GM11168 (cell line): ENCODE measurements around the gene NXPE3.
"Not testable (repeated sequence)": the region's sequence is repeated elsewhere in the genome, so short reads cannot be mapped to it uniquely, and the experiment has no call there.

ENCODE experiments used
- in situ Hi-C: fragments of 300-500 bp; cut with MboI; formaldehyde crosslinking; loops from one replicate; pipeline ENCODE4 v1.12.0; 2022; ENCODE audit warnings: low sequenced_read_pairs; ENCODE audit not compliant: unreplicated experiment

Gene NXPE3

GRCh38 chr3:101848754-101849713 is 70.0 kb downstream of the NXPE3 start, which contains the start of gene NFKBIZ:
Gene NFKBIZ (plus strand): TSS chr3:101849514. CDS start chr3:101849629, 115 bp downstream.
- in situ Hi-C loops = no loop called here

DNA sequence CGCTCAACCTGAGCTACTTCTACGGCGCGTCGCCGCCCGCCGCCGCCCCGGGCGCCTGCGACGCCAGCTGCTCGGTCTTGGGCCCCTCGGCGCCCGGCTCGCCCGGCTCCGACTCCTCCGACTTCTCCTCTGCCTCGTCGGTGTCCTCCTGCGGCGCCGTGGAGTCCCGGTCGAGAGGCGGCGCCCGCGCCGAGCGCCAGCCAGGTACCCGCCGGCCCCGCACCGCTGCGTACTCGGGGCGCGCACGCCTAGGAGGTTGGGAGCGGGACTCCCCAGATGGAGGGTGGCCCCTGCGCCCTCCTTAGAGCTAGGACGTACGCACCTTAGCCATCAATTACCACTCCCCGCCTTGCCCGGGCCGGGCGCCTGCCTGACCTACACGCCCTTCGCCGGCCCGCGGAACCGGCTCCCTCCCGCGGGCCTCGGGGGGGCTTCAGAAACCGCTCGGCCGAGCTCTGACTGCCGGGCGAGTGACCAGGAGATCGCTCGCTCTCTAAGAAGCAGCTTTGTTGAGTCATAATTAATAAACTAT is 70.8 kb downstream of the NXPE3 start:
- in situ Hi-C loops = no loop called here

DNA sequence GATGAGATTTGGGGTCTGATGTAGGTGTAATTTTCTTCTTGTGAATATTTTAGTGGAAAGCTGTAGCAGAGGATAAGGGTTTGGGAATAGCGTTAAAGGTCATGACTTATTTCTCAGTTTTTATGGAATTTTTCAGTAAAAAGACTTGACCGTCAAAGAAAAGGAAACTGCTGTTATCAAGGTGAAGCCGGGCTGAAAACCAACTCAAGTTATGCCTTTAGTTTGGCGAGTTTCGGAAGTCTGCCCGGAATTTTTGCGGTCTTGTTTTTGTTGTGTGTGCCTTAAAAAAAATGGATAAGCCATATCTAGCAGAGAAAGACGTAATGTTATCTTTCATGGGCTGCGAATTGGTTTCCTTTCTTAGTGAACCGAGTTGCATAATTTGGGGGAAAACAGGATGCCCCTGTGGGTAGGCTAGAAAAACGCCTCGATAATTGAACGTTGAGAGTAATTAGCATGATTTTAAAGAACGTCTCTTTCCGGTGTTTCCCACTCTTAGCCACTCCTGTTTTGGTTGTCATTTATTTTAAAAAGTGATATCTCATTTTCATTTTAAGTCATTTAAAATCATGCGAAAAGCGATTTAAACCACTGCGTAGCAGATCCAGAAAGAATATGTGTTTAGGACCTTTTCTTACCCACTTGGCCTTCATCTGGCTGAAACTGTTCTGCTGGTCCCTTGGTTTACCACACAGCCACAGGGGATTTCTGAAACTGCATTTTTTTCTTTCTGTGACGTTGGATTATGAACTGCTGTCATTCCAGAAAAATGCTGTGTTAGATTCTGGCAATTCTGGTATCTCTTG is 71.4 kb downstream of the NXPE3 start:
- in situ Hi-C loops = no loop called here

DNA sequence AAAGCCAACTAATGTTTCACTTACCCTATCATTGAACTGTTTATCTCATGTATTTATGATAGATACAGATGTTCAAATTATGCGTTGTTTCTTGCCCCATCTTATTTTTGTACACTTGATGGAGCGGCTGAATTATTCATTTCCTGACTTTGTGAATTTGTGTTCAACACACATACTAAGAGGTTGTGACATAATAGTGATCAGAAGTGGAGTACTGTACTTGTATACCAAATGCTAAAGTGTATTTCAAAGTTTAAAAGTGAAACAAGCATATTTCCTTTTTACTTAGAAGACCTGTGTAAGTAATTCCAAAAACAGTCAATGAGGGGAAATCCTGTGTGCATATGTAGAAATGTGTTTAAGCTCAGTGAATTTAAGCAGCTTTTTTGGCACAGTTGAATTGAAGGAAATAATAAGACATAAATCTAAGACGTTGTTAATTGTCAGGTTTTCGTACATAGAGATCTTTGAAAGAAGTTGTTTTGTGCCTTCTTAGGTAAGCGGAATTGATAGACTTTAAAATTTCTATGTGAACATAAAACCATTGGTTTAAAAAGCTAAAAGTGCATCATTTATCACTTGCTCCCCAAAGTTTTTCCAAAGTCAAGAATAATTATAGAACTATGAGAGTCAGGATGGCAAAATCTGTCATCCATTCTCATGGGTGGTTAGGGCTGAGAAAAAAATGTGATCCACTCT is 72.2 kb downstream of the NXPE3 start:
- in situ Hi-C loops = no loop called here

DNA sequence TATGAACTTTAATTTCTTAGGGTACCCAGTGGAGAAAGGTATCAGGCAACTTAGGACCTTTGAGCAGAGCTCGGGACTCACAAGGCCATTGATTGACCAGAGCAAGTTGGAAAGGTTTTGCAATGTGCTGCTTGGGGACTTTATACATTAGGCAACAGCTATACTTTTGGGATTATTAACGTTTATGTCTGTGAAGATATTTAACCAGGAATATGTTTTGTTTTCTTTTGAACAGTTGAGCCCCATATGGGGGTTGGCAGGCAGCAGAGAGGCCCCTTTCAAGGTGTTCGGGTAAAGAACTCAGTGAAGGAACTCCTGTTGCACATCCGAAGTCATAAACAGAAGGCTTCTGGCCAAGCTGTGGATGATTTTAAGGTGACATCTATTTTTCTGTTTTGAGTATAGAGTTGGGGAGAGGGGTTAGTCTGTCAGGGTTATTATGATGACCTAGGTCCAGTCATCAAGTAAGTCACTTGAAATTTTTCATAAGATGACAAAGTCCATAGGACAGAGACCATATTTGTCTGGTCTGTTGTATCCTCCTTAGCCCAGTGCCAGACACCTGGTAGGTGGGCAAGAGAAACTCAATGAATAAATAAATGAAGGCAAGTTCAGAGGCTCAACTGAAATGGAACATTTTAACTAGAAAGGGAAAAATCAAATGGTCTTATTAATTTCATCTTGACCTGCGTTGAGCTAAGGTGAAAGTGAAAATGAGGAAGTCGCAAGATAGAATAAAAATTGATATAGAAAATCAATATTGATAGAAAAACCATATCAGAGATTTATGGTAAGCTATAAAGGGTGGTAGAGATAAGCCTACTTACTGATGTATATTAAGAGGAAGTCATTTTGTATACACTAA is 73.1 kb downstream of the NXPE3 start:
- in situ Hi-C loops = no loop called here

- in situ Hi-C loops = no loop called here
These were observed 74.2 kb downstream of the NXPE3 start for GRCh38 chr3:101852983-101853840.

- in situ Hi-C loops = no loop called here
These were observed 75.0 kb downstream of the NXPE3 start for GRCh38 chr3:101853982-101854381.

- in situ Hi-C loops = no loop called here
These were observed 75.7 kb downstream of the NXPE3 start for GRCh38 chr3:101854608-101855304.

DNA sequence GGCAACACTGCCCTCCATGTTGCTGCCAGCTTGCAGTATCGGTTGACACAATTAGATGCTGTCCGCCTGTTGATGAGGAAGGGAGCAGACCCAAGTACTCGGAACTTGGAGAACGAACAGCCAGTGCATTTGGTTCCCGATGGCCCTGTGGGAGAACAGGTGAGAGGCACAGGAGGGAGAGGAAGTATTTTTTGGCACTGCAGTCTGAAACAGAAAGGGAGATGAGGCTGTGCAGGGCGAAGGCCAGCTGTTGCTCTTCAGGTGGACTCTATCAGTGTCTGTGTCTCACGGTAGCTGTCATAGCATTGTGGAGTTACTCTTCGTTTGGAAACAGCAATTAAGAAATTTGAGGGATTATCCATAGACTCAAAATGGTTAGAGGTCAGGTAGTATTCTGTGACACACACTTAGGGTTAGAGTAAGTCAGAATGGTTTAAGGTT is 78.3 kb downstream of the NXPE3 start:
- in situ Hi-C loops = no loop called here

DNA sequence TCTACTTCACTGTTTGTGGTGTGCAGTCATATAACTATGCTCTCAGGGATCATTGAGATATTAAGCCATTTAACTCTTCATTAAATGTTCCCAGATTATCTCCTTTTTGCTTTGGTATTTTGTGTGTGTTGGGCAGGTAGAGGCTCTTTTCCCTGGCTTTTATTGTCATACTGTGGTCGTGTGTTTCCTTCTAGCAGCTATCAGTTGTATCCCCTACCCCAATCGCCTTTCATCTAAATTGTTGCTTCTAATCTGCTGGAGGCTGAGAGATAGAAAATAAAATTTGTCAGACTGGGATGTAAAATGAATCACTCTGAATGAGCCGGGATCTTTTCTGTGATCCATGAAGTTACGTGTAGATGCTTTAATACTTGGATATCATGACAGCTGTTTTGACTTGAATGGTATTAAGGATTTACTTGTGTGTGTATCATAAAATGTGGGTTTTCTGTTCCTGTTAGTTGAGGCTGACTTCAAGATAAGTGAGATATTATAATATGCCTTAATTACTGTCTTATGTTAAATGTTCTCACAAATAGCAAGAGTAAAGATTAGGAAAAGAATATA is 79.5 kb downstream of the NXPE3 start:
- in situ Hi-C loops = no loop called here

- in situ Hi-C loops = no loop called here
These were observed 81.0 kb downstream of the NXPE3 start for GRCh38 chr3:101859882-101860448.

GRCh38 chr3:101861212-101861788 is 82.3 kb downstream of the NXPE3 start:
- in situ Hi-C loops = no loop called here

DNA sequence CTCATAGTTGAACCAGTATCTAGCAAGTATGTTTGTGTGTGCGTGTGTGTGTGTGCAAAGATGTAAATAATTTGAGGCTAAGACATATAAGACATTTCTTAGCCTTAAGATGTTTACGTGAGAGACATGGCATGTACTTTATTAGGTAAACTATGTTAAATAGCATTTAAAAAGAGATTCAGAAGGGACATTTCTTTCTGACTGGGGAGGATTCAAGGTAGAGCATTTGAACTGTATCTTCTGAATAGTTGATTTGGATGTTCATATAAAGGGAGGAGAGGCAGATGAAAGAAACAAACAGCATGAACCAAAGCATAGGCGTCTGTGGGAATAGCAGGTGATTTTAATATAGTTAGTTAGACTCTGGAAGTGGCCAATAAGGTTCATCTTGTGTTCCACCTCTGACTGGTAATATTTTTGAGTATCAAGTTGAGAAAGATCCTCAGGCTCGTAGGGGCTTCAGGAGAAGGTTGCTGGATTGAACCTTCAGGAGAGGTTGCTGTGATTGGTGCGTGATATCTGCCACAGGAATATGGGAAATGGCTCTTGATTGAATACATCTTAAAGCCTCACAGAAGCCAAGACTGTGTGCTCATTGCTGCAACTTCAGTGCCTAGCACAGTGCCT is 82.9 kb downstream of the NXPE3 start:
- in situ Hi-C loops = no loop called here

GRCh38 chr3:101862416-101863165 is 83.6 kb downstream of the NXPE3 start:
- in situ Hi-C loops = no loop called here

DNA sequence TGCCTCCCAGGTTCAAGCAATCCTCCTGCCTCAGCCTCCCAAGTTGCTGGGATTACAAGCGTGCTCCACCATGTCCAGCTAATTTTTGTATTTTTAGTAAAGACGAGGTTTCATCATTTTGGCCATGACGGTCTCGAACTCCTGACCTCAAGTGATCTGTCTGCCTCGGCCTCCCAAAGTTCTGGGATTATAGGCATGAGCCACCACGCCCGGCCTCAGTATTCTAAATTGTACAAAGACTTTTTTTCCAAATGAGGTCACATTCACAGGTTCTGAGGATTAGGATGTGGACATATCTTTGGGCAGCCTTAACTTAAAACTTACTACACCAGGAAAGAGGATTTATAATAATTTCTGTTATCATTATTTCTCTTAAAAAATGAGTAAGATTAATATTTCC is 85.9 kb downstream of the NXPE3 start:
- in situ Hi-C loops = not testable (repeated sequence)
